IMR-90 (cell line): ENCODE data around the gene ZCCHC17. TPM values are rescaled to one million over a fixed set of nuclear protein-coding genes. Genes with fewer than 3 reads are reported as not detected.

Source experiments
- ATAC-seq: fragments of 200-7000 bp; cut with Tn5 transposase; 2 replicates; pipeline ENCODE4 v1.9.1; 2020; ENCODE audit warnings: low read depth, mild to moderate bottlenecking, moderate library complexity
- BruUV-seq: library from RNA; stranded (reverse); fragments of 400-500 nt; replicated peaks from 2 replicates; lab custom pipeline; 2021; lab: Mats Ljungman, UMichigan
- CTCF ChIA-PET: fragments of 300-600 bp; formaldehyde crosslinking; extraction: SDS; loops from one replicate; lab custom pipeline; 2021; ENCODE audit warnings: antibody characterized with exemption; lab: Yijun Ruan, JAX
- POLR2A ChIA-PET: fragments of 300-600 bp; sonication (Branson Sonifier 250); formaldehyde crosslinking; loops from one replicate; lab custom pipeline; 2022; ENCODE audit warnings: antibody characterized with exemption; ENCODE audit not compliant: unreplicated experiment; lab: Charles Lee
- DNase-seq: peaks from one replicate; pipeline ENCODE4 v3.0.0; 2013
- H2AFZ ChIP-seq: replicated peaks from 2 replicates; pipeline ENCODE3; 2013; ENCODE audit warnings: low read length, mild to moderate bottlenecking; ENCODE audit not compliant: poor library complexity
- H2AK5ac ChIP-seq: 2 replicates; pipeline ENCODE4 v1.6.1; 2013; ENCODE audit warnings: low read depth, low read length, inconsistent platforms
- H2AK9ac ChIP-seq: replicated peaks from 2 replicates; pipeline ENCODE3; 2013; ENCODE audit warnings: mild to moderate bottlenecking, low read depth, low read length, moderate library complexity; ENCODE audit not compliant: poor library complexity
- H2BK120ac ChIP-seq: 2 replicates; pipeline ENCODE4 v1.6.1; 2013; ENCODE audit warnings: low read depth, low read length, inconsistent platforms
- H2BK15ac ChIP-seq: 3 replicates; pipeline ENCODE4 v1.6.1; 2013; ENCODE audit warnings: low read depth, low read length, inconsistent platforms
- H2BK20ac ChIP-seq: 2 replicates; pipeline ENCODE4 v1.6.1; 2013; ENCODE audit warnings: low read depth, mild to moderate bottlenecking, inconsistent platforms, low read length, moderate library complexity
- H2BK5ac ChIP-seq: 2 replicates; pipeline ENCODE4 v1.6.1; 2013; ENCODE audit warnings: mild to moderate bottlenecking, low read depth, low read length, inconsistent platforms; ENCODE audit not compliant: poor library complexity, severe bottlenecking
- H3K14ac ChIP-seq: replicated peaks from 2 replicates; pipeline ENCODE4 v1.6.1; 2013; ENCODE audit warnings: low read depth, low read length, inconsistent platforms
- H3K18ac ChIP-seq: 2 replicates; pipeline ENCODE4 v1.6.1; 2013; ENCODE audit warnings: low read depth, low read length, control low read depth
- H3K23ac ChIP-seq: 2 replicates; pipeline ENCODE4 v1.6.1; 2013; ENCODE audit warnings: low read depth, low read length, inconsistent platforms
- H3K27ac ChIP-seq: 2 replicates; pipeline ENCODE4 v1.5.1; 2013; ENCODE audit warnings: mild to moderate bottlenecking, control low read depth, low read length; ENCODE audit not compliant: insufficient read depth
- H3K27me3 ChIP-seq: 2 replicates; pipeline ENCODE4 v1.6.1; 2013; ENCODE audit warnings: low read length; ENCODE audit not compliant: control insufficient read depth, insufficient read depth
- H3K36me3 ChIP-seq: 2 replicates; pipeline ENCODE4 v1.6.1; 2013; ENCODE audit warnings: low read length, mixed read lengths; ENCODE audit not compliant: control insufficient read depth, insufficient read depth
- H3K4ac ChIP-seq: 2 replicates; pipeline ENCODE4 v1.6.1; 2013; ENCODE audit warnings: low read depth, low read length, inconsistent platforms
- H3K4me1 ChIP-seq: 2 replicates; pipeline ENCODE4 v1.6.1; 2013; ENCODE audit warnings: low read length, mixed read lengths; ENCODE audit not compliant: control insufficient read depth, insufficient read depth
- H3K4me2 ChIP-seq: 2 replicates; pipeline ENCODE4 v1.6.1; 2013; ENCODE audit warnings: low read depth, mild to moderate bottlenecking, control low read depth, low read length, moderate library complexity
- H3K4me3 ChIP-seq: 2 replicates; pipeline ENCODE4 v1.5.1; 2013; ENCODE audit warnings: low read depth, mild to moderate bottlenecking, control low read depth, low read length, moderate library complexity; ENCODE audit not compliant: insufficient read depth
- H3K56ac ChIP-seq: 2 replicates; pipeline ENCODE4 v1.6.1; 2013; ENCODE audit warnings: low read length, inconsistent platforms; ENCODE audit not compliant: insufficient read depth; ENCODE audit errors: extremely low read depth
- H3K79me1 ChIP-seq, 2 experiments: 2 replicates each; pipeline ENCODE4 v1.6.1; 2013; ENCODE audit warnings: low read length in 2 of 2, inconsistent platforms in 1 of 2, low read depth in 1 of 2
- H3K9ac ChIP-seq: 2 replicates; pipeline ENCODE4 v1.6.1; 2013; ENCODE audit warnings: low read depth, low read length, control low read depth
- H3K9me1 ChIP-seq: 2 replicates; pipeline ENCODE4 v1.6.1; 2013; ENCODE audit warnings: low read length, inconsistent platforms; ENCODE audit not compliant: insufficient read depth
- H3K9me3 ChIP-seq: 2 replicates; pipeline ENCODE4 v1.6.1; 2013; ENCODE audit warnings: low read length; ENCODE audit not compliant: control insufficient read depth, insufficient read depth
- H4K20me1 ChIP-seq: 2 replicates; pipeline ENCODE4 v1.6.1; 2013; ENCODE audit warnings: low read length, inconsistent platforms; ENCODE audit not compliant: insufficient read depth
- H4K5ac ChIP-seq: 2 replicates; pipeline ENCODE4 v1.6.1; 2013; ENCODE audit warnings: mild to moderate bottlenecking, low read depth, low read length, control low read depth
- H4K8ac ChIP-seq, 2 experiments: 2 replicates each; pipeline ENCODE4 v1.6.1; 2013; ENCODE audit warnings: low read depth in 2 of 2, low read length in 2 of 2, control low read depth in 1 of 2, inconsistent platforms in 1 of 2
- H4K91ac ChIP-seq: 2 replicates; pipeline ENCODE4 v1.6.1; 2013; ENCODE audit warnings: low read depth, low read length, inconsistent platforms; ENCODE audit not compliant: insufficient read depth
- BHLHE40 ChIP-seq: fragments of 150-350 bp; IDR thresholded peaks from 2 replicates; pipeline ENCODE4 v1.6.1; 2016; ENCODE audit warnings: mild to moderate bottlenecking, low read depth, low read length
- CEBPB ChIP-seq: IDR thresholded peaks from 2 replicates; pipeline ENCODE4 v1.6.1; 2012; ENCODE audit warnings: low read depth, low read length, improper control_type of control experiment
- CHD1 ChIP-seq: IDR thresholded peaks from 2 replicates; pipeline ENCODE4 v1.6.1; 2012; ENCODE audit warnings: low read depth, low read length, improper control_type of control experiment
- ELK1 ChIP-seq: fragments of 150-350 bp; IDR thresholded peaks from 2 replicates; pipeline ENCODE4 v1.6.1; 2016; ENCODE audit warnings: low read depth, mild to moderate bottlenecking, low read length, moderate library complexity, borderline replicate concordance
- FOS ChIP-seq: fragments of 150-350 bp; IDR thresholded peaks from 2 replicates; pipeline ENCODE4 v1.6.1; 2016; ENCODE audit warnings: low read depth, low read length
- MAFK ChIP-seq: IDR thresholded peaks from 2 replicates; pipeline ENCODE4 v1.6.1; 2012; ENCODE audit warnings: low read depth, low read length, improper control_type of control experiment
- MAZ ChIP-seq: IDR thresholded peaks from 2 replicates; pipeline ENCODE4 v1.6.1; 2012; ENCODE audit warnings: low read depth, mild to moderate bottlenecking, low read length, improper control_type of control experiment, moderate library complexity, borderline replicate concordance
- MXI1 ChIP-seq: IDR thresholded peaks from 2 replicates; pipeline ENCODE4 v1.6.1; 2012; ENCODE audit warnings: low read depth, mild to moderate bottlenecking, low read length, moderate library complexity, borderline replicate concordance
- NFE2L2 ChIP-seq: fragments of 150-350 bp; IDR thresholded peaks from 2 replicates; pipeline ENCODE4 v1.6.1; 2016; ENCODE audit warnings: low read depth, mild to moderate bottlenecking, low read length
- POLR2A ChIP-seq: IDR thresholded peaks from 2 replicates; pipeline ENCODE4 v1.6.1; 2012; ENCODE audit warnings: mild to moderate bottlenecking, low read depth, low read length
- RAD21 ChIP-seq: IDR thresholded peaks from 2 replicates; pipeline ENCODE4 v1.6.1; 2012; ENCODE audit warnings: low read length, improper control_type of control experiment
- RCOR1 ChIP-seq: IDR thresholded peaks from 2 replicates; pipeline ENCODE4 v1.6.1; 2012; ENCODE audit warnings: mild to moderate bottlenecking, low read length, improper control_type of control experiment; ENCODE audit not compliant: insufficient replicate concordance
- RFX5 ChIP-seq: IDR thresholded peaks from 2 replicates; pipeline ENCODE4 v1.8.0; 2012; ENCODE audit warnings: low read depth, mild to moderate bottlenecking, low read length, moderate library complexity
- SMC3 ChIP-seq: fragments of 150-350 bp; IDR thresholded peaks from 2 replicates; pipeline ENCODE4 v1.6.1; 2016; ENCODE audit warnings: low read depth, mild to moderate bottlenecking, antibody characterized with exemption, low read length, moderate library complexity
- USF2 ChIP-seq: fragments of 150-350 bp; IDR thresholded peaks from 2 replicates; pipeline ENCODE4 v1.6.1; 2017; ENCODE audit warnings: mild to moderate bottlenecking, antibody characterized with exemption, low read length, low read depth
- WGBS, 2 experiments: methylation state at CpG; one replicate each; pipeline versions ENCODE4 v1.1.5 to v1.1.7; 2013; ENCODE audit warnings: missing lambda C conversion rate in 2 of 2; ENCODE audit not compliant: insufficient read length in 1 of 2; ENCODE audit errors: extremely low coverage in 2 of 2; 5-methylcytosine and 5-hydroxymethylcytosine counted together
- dilution Hi-C: fragments of 300-500 bp; cut with HindIII; formaldehyde crosslinking; loops from one replicate; pipeline ENCODE4 v1.14.3; 2018; ENCODE audit warnings: low sequenced_read_pairs; ENCODE audit not compliant: unreplicated experiment
- in situ Hi-C: fragments of 300-500 bp; cut with MboI; formaldehyde crosslinking; loops from 3 replicates; pipeline ENCODE4 v1.14.3; 2019; ENCODE audit warnings: low sequenced_read_pairs, inconsistent platforms, mixed read lengths
- intact Hi-C: fragments of 100-400 bp; cut with micrococcal nuclease; formaldehyde crosslinking; loops from 2 replicates; pipeline ENCODE4 v1.10.0; 2022
- polyA plus RNA-seq, 3 experiments: library from polyadenylated mRNA; depleted of rRNA; stranded (reverse); fragments of >200 nt; gene quantifications; 2 replicates each; pipeline ENCODE4 v1.2.3, GENCODE V29; 2012; ENCODE audit warnings: low replicate concordance in 1 of 3
- total RNA-seq: library from RNA; depleted of rRNA; stranded (reverse); fragments of >200 nt; gene quantifications from 2 replicates; pipeline ENCODE4 v1.2.3, GENCODE V29; 2012
- TF ChIP-seq, protein P1 (sequence below): conservative IDR thresholded peaks from 2 replicates; pipeline ENCODE4 v1.5.1; 2012; ENCODE audit warnings: mild to moderate bottlenecking, low read depth, low read length, improper control_type of control experiment

The ZCCHC17 gene
- total and polyA plus RNA-seq, 2 of the 4 experiments (the other 2 are of a cell fraction), result 48.4 to 48.9 TPM

DNA sequence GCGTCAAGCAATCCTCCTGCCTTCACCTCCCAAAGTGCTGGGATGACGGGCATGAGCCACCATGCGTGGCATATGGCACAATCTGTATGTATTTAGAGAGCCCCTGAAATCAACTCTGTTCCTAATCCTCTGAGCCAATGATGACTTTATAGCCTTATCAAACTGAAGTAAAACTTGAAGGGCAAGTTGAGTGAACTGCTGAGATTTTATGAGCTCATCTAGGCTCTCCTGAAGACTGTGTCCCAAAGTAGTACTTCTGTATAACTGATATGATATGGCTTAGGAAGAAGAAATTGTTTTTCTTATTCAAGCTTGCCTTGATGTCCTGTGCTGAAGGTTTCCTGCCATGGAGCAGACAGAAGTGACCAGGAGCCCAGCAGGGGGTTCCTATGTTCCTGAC is 33.4 kb upstream of the ZCCHC17 start:
- TF ChIP-seq MAZ, result no peak
- TF ChIP-seq POLR2A, result no peak
- no peak for TF ChIP-seq USF2
- TF ChIP-seq SMC3, result no peak
- no peak for TF ChIP-seq CHD1
- TF ChIP-seq, protein P1, sequence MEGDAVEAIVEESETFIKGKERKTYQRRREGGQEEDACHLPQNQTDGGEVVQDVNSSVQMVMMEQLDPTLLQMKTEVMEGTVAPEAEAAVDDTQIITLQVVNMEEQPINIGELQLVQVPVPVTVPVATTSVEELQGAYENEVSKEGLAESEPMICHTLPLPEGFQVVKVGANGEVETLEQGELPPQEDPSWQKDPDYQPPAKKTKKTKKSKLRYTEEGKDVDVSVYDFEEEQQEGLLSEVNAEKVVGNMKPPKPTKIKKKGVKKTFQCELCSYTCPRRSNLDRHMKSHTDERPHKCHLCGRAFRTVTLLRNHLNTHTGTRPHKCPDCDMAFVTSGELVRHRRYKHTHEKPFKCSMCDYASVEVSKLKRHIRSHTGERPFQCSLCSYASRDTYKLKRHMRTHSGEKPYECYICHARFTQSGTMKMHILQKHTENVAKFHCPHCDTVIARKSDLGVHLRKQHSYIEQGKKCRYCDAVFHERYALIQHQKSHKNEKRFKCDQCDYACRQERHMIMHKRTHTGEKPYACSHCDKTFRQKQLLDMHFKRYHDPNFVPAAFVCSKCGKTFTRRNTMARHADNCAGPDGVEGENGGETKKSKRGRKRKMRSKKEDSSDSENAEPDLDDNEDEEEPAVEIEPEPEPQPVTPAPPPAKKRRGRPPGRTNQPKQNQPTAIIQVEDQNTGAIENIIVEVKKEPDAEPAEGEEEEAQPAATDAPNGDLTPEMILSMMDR, result no peak
- TF ChIP-seq MXI1, result no peak
- no peak for TF ChIP-seq ELK1
- no peak for TF ChIP-seq FOS
- no peak for TF ChIP-seq CEBPB
- TF ChIP-seq NFE2L2, result no peak
- TF ChIP-seq RAD21, result no peak
- TF ChIP-seq RCOR1, result no peak
- no peak for TF ChIP-seq RFX5
- no peak for TF ChIP-seq BHLHE40
- no peak for TF ChIP-seq MAFK
- H2BK120ac ChIP-seq, result no peak overlapping the region
- H3K4me2 ChIP-seq, result no peak overlapping the region
- no peaks in the 10 kb centered on the region for H3K4me1 ChIP-seq
- H2BK15ac ChIP-seq, result no peak overlapping the region
- DNase-seq (no peak), ATAC-seq (no peak)
- H2BK5ac ChIP-seq, result no peak overlapping the region
- ChIA-PET POLR2A (no interaction called here), CTCF (interaction anchor here (1.0 kb wide), 1 partner anchor 81 kb away, joined by 8 read pairs; no protein-coding TSS in a partner anchor)
- H4K20me1 ChIP-seq, result no peaks in the 10 kb centered on the region
- H2AFZ ChIP-seq, result no peak overlapping the region
- no peak overlapping the region for H3K4me3 ChIP-seq
- no TSS peak for BruUV-seq
- H3K36me3 ChIP-seq, result peaks cover 27% of the 10 kb centered on the region
- no peak overlapping the region for H2BK20ac ChIP-seq
- H4K8ac ChIP-seq, result no peak overlapping the region
- H3K56ac ChIP-seq, result no peak overlapping the region
- in situ Hi-C loops (no loop called here), dilution Hi-C loops (no loop called here), intact Hi-C loops (no loop called here)
- H4K5ac ChIP-seq, result no peak overlapping the region
- H3K23ac ChIP-seq, result no peak overlapping the region
- H3K9me1 ChIP-seq, result no peaks in the 10 kb centered on the region; the same call in 1 of the 2 replicates
- H3K18ac ChIP-seq, result no peak overlapping the region
- no peak overlapping the region for H3K14ac ChIP-seq
- no peak overlapping the region for H3K27ac ChIP-seq
- WGBS, 2 experiments, result no CpG with 5 or more reads among the region's 3 CpGs
- no peak overlapping the region for H3K9ac ChIP-seq
- H2AK9ac ChIP-seq, result no peak overlapping the region
- H3K9me3 ChIP-seq, result no peaks in the 10 kb centered on the region
- H3K27me3 ChIP-seq, result no peaks in the 10 kb centered on the region
- no peak overlapping the region for H4K91ac ChIP-seq
- no peak overlapping the region for H2AK5ac ChIP-seq
- H3K79me1 ChIP-seq, result no peaks in the 10 kb centered on the region; a peak in 1 of 4 replicates
- no peak overlapping the region for H3K4ac ChIP-seq
